Activated CD4-positive, alpha-beta T cell treated with anti-CD3 and anti-CD28 coated beads, Interleukin-2, amount 50 U/mL, for 1 hour (primary cell): Measurements from ENCODE around the gene SAMD9.
"Not testable (repeated sequence)": the region's sequence is repeated elsewhere in the genome, so short reads cannot be mapped to it uniquely, and the experiment has no call there.

Experiments used
- DNase-seq: peaks from one replicate; pipeline ENCODE4 v3.0.0-alpha.2; 2020

SAMD9 gene

DNA sequence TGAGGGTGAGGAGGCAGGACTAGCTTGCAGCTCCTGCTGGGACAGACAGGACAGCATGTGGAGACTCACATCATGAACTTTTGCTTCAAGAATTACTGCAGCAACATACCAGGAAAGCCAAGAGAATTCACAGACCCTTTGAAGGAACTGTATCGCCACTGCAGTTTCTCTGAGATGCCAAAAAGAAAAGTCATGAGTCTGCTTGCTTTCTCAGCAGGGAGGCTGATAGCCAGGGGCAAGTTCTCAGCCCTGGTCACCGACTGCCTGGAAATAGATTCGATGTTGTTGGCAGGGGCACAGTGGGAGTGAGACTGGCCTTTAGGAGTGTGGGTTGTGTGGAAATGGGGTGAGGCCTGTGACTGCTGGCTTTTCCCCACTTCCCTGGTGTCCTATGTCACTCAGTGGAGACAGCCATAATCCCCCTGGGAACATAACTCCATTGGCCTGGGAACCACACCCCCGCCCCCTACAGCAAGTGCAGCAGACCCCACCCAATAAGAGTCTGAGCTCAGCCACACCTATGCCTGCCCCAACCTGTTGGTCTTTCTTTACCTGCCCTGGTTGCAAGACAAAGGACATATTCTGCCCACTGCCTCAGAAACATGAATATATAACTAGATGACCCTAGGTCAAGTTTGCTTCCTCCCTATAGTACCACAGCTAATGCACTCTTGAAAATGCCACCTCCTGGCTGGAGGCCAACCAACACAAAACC is 1.6 kb upstream of the SAMD9 start:
- no peak for DNase-seq

DNA sequence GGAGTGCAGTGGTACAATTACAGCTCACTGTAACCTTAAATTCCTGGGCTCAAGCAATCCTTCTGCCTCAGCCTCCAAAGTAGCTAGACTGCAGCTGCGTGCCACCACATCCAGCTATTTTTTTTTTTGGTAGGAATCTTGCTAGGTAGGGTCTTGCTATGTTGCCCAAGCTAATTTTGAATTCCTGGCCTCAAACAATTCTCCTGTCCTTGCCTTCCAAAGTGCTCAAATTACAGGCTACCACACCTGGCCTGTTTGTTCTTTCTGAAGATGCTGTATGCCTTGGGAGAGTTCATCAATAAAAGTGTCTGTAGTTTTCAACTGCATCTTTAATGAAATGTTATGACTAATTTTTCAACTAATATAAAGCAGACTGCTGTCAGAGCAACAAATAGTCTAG is 452 bp downstream of the SAMD9 start:
- DNase-seq = no peak

DNA sequence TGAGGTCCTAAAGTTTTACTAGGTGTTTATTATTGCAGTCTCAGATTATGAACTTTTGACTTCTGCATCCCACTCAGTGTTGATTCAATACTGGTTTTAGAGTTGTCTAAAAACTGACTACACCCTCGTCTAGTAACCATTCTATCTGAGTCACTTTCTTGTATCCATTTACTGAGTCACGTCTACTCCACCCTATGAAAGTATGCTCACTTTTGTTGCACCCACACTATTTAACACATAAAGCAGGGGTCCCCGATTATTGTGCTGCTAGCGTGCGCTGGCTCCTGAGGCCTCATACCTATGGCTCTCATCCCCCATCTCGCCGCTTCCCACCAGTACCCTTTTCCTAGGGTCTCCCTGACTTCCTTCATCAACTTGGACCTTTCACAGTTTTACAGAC is 2.0 kb downstream of the SAMD9 start:
- DNase-seq = no peak

DNA sequence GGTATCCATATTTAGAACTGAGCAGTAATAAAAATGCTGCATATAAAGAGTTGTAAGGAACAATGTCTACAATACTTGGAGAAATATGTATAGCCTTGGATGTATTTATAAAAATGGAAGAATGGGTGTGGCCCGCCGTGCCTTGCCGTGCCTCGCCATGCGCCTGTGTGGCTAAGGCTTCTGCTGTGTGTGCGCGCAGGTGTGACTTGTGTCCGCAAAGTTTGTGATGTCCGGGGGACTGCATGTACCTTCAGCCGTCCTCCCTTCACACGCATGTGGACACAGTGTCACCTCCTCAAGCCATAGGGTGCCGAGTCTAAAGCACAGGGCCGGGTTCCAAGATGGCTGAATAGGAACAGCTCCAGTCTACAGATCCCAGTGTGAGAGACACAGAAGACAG is 9.8 kb downstream of the SAMD9 start:
- no peak for DNase-seq

DNA sequence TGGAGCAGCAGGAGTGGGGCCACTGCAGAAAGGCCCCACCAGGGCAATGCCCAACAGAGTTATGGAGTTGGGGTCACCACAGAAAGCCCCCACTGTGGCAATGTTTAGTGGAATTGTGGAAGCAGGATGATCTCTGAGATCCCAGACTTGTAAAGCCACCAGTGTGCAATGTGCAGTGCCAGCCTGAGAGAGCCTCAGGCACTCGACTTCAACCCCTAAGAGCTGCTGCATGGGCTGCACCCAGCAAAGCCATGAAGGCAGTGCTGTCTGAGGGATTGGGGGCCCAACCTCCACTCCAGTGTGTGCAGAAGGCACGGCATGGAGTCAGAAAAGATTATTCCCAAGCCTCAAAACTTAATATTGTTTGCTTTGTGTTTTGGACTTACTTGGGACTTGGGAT is 20.4 kb downstream of the SAMD9 start:
- no peak for DNase-seq

DNA sequence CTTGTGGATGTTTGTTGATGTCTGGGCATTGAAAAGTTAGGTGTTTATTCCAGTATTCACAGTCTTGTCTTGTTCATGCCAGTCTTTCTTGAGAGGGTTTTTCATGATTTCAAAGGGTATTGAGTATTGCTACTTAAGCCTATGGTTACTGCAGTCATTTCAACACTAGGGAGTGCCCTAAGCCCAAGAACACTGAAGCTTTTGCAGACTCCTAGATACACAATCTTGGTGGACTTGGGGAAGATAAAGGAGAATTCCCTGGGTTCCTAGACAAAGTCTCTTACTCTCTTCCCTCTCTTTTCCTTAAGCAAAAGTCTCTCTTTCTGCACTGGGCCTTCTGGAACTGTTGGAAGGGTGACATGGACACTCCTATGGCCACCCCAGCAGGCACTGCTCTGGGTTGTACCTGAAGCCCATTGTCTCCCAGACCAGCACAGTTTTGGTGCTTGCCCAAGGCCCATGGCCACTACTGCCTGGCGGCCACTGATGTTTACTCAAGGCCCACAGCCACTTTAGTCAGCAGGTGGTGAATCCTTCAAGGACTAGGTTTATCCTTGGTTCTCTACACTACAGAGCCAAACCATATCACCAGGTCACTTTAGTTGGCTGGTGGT is 24.9 kb downstream of the SAMD9 start:
- DNase-seq = no peak

DNA sequence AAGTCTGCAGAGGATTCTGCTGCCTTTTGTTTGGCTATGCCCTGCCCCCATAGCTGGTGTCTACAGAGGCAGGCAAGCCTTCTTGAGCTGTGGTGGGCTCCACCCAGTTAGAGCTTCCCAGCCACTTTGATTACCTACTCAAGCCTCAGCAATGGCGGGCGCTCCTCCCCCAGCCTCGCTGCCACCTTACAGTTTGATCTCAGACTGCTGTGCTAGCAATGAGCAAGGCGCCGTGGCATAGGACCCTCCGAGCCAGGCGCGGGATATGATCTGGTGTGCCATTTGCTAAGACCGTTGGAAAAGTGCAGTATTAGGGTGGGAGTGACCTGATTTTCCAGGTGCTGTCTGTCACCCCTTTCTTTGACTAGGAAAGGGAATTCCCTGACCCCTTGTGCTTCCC is 44.4 kb downstream of the SAMD9 start:
- DNase-seq = not testable (repeated sequence)

DNA sequence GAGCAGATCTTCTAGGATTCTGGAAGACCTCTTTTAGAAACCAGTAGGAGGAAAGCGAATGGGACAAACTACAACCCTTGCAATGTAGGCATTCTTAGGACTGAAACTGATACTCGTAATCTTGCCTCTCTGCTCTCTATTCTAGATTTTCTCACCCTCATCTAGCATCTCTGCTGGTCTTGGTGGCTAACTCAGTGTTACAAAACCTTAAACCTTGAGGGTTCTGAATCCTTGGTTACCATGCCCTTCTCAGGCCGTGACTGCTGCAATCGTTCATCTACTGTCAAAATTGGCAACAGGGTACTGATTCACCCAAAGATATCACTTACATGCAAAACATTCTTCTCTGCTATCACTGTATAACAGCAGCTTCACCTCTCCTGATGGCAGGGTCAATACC is 55.2 kb downstream of the SAMD9 start:
- DNase-seq = no peak

DNA sequence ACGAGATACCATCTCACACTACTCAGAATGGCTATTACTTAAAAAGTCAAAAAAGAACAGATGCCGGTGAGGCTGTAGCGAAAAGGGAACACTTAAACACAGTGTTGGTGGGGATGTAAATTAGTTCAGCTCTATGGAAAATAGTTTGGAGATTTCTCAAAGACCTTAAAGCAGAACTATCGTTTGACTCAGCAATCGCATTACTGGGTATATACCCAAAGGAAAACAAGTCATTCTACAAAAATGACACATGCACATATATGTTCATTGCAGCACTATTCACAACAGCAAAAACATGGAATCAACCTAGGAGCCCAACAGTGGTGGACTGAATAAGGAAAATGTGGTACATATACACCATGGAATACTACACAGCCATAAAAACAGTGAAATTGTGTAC is 56.9 kb downstream of the SAMD9 start:
- DNase-seq = no peak

DNA sequence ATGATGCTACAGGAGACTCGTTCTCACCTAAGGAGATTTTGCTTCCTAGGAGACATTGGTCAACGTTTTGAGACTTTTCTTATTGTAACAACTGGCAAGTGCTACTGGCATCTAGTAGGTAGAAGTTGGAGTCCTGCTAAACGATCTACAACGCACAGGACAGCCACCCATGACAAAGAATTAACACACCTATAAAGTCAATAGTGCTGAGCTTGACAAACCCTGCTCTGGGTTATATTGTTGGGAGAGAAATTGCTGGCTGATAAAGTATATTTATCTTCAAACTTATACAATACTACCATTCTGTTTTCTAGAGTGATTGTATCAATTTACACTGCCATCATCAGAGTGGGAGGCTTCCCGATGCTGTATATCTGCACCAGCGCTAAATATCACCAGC is 57.8 kb downstream of the SAMD9 start:
- no peak for DNase-seq

DNA sequence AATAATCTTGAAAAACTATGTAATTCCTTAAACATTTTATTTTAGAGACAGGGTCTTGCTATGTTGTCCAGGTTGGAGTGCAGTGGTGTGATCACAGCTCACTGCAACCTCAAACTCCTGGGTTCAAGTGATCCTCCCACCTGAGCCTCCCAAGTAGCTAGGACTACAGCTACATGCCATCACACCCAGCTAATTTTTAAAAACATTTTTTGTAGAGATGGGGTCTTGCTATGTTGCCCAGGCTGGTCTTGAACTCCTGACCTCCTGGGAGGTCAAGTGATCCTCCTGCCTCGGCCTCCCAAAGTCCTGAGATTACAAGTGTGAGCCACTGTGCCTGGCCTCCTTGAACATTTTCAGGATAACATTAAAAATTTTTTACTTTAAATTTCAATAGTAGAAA is 61.2 kb downstream of the SAMD9 start:
- not testable (repeated sequence) for DNase-seq

DNA sequence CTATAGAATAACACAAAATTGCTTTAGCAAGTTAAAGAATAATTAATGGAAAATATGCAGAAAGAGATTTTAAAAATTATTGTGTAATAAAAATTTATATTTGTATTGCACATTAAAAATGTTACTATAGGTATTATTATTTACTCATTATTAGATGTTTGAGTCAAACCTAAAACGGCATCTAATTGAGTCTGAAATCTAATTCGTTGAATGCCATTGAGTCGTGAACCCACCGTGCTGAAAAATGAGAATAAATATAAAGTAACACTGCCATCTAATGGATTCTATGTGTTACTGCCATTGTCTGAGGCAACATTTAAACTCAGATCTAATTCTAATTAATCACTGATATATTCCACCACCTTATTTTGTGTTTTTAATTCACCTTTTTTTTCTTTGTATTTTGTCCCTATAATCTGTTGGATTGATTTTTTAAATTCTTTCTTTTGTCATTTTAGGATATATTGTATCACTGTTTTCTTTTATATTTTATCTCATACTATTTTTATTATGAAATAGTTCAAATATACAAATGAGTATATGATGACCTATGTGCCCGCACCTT is 62.2 kb downstream of the SAMD9 start:
- DNase-seq = no peak

DNA sequence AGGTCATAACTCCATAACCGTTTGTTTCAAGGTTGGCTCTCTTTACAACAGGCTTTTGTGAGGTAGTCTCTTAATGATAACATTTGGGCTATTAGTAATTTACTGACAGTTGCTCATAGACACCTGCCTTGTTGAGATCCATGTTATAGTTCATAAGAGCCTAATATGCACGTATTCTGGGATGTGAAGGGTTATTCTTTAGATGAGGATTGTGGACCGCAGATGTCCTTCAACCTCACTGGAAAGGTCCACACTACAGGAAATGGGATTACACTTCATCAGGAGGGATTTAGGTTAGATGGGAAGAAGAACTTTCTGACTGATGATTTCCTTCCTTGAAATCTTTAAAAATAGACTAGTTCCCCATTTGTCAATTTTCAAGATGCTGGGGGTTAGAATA is 62.8 kb downstream of the SAMD9 start:
- no peak for DNase-seq

DNA sequence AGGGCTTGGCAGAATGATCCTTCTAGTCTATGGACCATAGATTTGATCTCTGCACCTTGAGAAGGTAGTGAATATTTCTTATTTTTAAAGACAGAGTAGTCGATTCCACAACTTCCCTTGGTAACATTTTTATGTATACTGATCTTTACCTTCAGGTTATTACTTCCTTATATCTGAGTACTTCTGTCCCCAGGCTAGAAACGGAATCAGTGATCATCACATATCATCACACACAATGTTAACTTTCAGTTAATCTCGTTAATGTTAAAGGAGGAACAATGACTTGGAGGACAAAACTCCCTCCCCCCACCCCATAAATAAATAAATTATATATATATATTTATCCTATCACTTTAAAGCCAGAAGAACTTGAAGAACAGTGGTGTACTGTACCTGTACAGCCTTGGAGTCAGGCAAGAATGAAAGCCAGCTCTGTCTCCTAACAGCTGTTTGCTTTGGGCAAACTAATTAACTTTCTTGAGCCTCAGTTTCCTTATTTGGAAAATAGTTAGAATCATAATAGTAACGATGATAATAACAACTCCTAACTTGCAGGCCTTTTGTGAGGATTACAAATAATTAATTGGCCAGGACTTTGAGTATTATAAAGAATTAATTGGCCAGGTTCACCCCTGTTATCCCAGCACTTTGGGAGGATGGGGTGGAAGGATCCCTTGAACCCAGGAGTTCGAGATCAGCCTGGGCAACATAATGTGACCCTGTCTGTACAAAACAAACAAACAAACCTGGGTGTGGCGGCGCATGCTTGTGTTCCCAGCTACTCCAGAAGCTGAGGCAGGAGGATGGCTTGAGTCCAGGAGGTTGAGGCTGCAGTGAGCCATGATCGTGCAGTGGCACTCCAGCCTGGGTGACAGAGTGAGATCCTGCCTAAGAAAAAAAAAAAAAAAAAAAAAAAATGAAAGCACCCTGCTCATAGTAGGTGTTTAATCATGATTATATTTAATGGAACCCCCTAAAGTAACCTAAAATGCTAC is 63.5 kb downstream of the SAMD9 start:
- DNase-seq = no peak

DNA sequence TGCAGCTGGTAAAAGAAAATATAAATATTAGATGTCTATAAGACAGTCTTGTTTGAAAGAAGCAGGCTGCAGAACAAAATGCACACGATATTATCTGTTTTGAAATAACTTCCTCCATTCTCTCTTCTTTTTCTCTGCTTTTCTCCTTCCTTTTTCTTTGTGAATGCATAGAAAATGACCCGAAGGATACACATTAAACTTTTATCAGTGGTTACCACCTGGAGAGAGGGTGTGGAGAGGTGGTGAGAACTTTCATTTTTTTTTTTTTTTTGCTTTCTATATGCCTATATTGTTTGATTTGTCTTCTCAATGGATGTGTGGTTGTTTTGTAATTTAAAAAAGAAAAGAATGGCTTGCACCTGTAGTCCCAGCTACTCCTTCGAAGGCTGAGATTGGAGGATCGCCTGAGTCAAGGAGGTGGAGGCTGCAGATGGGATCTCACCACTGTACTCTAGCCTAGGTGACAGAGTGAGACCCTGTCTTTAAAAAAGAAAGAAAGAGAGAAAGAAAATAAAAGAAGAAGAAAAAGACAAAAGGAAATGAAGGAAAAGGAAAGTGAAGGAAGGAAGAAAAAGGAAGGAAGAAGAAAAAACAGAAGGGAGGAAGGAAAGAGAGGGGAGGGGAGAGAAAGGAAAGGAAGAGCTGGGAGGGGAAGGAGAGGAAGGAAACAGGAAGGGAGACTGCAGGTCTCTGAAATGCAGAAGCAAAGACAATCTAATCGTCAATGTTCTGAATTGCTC is 64.4 kb downstream of the SAMD9 start:
- no peak for DNase-seq

DNA sequence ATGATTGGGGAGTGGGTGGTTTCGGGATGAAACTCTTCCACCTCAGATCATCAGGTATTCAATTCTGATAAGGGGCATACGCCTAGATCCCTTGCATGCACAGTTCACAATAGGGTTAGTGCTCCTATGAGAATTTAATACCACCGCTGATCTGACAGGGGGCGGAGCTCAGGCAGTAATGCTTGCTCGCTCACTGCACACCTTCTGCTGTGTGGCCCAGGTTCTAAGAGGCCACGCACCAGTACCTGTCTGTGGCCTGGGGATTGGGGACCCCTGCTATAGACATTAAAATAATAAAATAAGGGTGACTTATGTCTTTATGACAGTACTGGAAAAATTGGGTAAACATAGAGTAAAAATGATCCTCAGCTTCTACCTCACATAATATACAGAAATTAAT is 66.1 kb downstream of the SAMD9 start:
- no peak for DNase-seq
